22Rv1 (cell line): ENCODE results near the gene EIF3A.

Source experiments
- H3K27ac ChIP-seq: fragments of 450-650 bp; 2 replicates; pipeline ENCODE4 v1.5.1; 2017
- CTCF ChIP-seq: fragments of 450-650 bp; IDR thresholded peaks from 2 replicates; pipeline ENCODE4 v1.5.1; 2017; ENCODE audit warnings: mild to moderate bottlenecking
- ZFX ChIP-seq: fragments of 450-650 bp; IDR thresholded peaks from 2 replicates; pipeline ENCODE4 v1.6.1; 2017; ENCODE audit warnings: antibody characterized with exemption, borderline replicate concordance

EIF3A gene

GRCh38 chr10:119080521-119081259 is at the start of gene EIF3A:
Gene EIF3A (minus strand): TSS chr10:119080817. CDS start chr10:119080676, 141 bp downstream.
- TF ChIP-seq CTCF (no peak), ZFX (no peak)
- peak within 1 kb of the TSS; percentile 92 for H3K27ac ChIP-seq

GRCh38 chr10:119129721-119130120 is 49.1 kb upstream of the EIF3A start:
- no peak overlapping the region for H3K27ac ChIP-seq
- no peak for TF ChIP-seq CTCF
- TF ChIP-seq ZFX: no peak

- TF ChIP-seq CTCF (no peak), ZFX (no peak)
- no peak overlapping the region for H3K27ac ChIP-seq
Observed at GRCh38 chr10:119125942-119126341, 45.3 kb upstream of the EIF3A start.

GRCh38 chr10:119120875-119121274 is 40.3 kb upstream of the EIF3A start:
- TF ChIP-seq CTCF (no peak), ZFX (no peak)
- H3K27ac ChIP-seq: no peak overlapping the region

GRCh38 chr10:119120413-119120867 is 39.8 kb upstream of the EIF3A start:
- no peak for TF ChIP-seq CTCF
- no peak for TF ChIP-seq ZFX
- H3K27ac ChIP-seq: no peak overlapping the region

GRCh38 chr10:119119400-119119799 is 38.8 kb upstream of the EIF3A start:
- TF ChIP-seq CTCF (no peak), ZFX (no peak)
- H3K27ac ChIP-seq: no peak overlapping the region

- no peak for TF ChIP-seq ZFX
- TF ChIP-seq CTCF: no peak
- no peak overlapping the region for H3K27ac ChIP-seq
Observed at GRCh38 chr10:119118231-119118630, 37.6 kb upstream of the EIF3A start.
